ENCODE data around the gene COX7A1. TPM values are rescaled to one million over a fixed set of nuclear protein-coding genes. Genes with fewer than 3 reads are reported as not detected.

COX7A1 gene
- total RNA-seq, 1 donor from 2014 or later, result 0.64 TPM

GRCh38 chr19:36169084-36169760 lies 17.0 kb upstream of the COX7A1 start:
- no peak overlapping the region for H3K27ac Mint-ChIP-seq (ENCODE audit: unreplicated experiment)

GRCh38 chr19:36163813-36164212 lies 11.6 kb upstream of the COX7A1 start:
- no peak overlapping the region for H3K9ac ChIP-seq (ENCODE audit: low read length)
- H3K27me3 Mint-ChIP-seq (ENCODE audit: low read depth, unreplicated experiment), result no peaks in the 10 kb centered on the region
- H3K9me3 ChIP-seq (ENCODE audit: insufficient read depth, low read depth, low read length), result no peaks in the 10 kb centered on the region
- no peak overlapping the region for H3K27ac Mint-ChIP-seq (ENCODE audit: unreplicated experiment)
- no peaks in the 10 kb centered on the region for H4K20me1 ChIP-seq (ENCODE audit: insufficient read depth, low read length)
- TF ChIP-seq EZH2 (IDR thresholded peaks at IDR 0.05; ENCODE audit: insufficient read depth, low read length), result no peak
- no peak for TF ChIP-seq CTCF (IDR thresholded peaks at IDR 0.05; ENCODE audit: insufficient read depth, low read depth, low read length)
- peaks cover 13% of the 10 kb centered on the region for H3K36me3 Mint-ChIP-seq (ENCODE audit: low read depth, unreplicated experiment)
- H3K79me2 ChIP-seq (ENCODE audit: insufficient read depth, low read length), result no peaks in the 10 kb centered on the region
- H3K9me3 Mint-ChIP-seq (ENCODE audit: unreplicated experiment), result no peaks in the 10 kb centered on the region
- no peak overlapping the region for H3K4me3 Mint-ChIP-seq (ENCODE audit: unreplicated experiment)
- no peaks in the 10 kb centered on the region for H3K36me3 ChIP-seq (ENCODE audit: insufficient read depth, low read length)
- H3K4me1 ChIP-seq (ENCODE audit: insufficient read depth, low read length), result no peaks in the 10 kb centered on the region
- no peak overlapping the region for H3K27ac ChIP-seq (ENCODE audit: low read depth, low read length)
- H2AFZ ChIP-seq (ENCODE audit: low read depth, low read length), result no peak overlapping the region
- peaks cover 4% of the 10 kb centered on the region for H3K4me1 Mint-ChIP-seq (ENCODE audit: low read depth, unreplicated experiment)
- no peak overlapping the region for H3K4me2 ChIP-seq (ENCODE audit: low read length)
- no peaks in the 10 kb centered on the region for H3K27me3 ChIP-seq (ENCODE audit: insufficient read depth, low read length)
- FAIRE-seq (no peak), DNase-seq (ENCODE audit: low read depth) (no peak)
- H3K4me3 ChIP-seq (ENCODE audit: insufficient read depth, low read depth, low read length), result no peak overlapping the region

More at GRCh38 chr19:36169084-36169760, 17.0 kb upstream of the COX7A1 start:
- H3K9ac ChIP-seq (ENCODE audit: low read length), result no peak overlapping the region
- Mint-ChIP-seq H3K27me3 (ENCODE audit: low read depth, unreplicated experiment) (no peaks in the 10 kb centered on the region), H3K4me3 (ENCODE audit: unreplicated experiment) (no peak overlapping the region), H3K36me3 (ENCODE audit: low read depth, unreplicated experiment) (no peaks in the 10 kb centered on the region), H3K9me3 (ENCODE audit: unreplicated experiment) (peaks cover 3% of the 10 kb centered on the region), H3K4me1 (ENCODE audit: low read depth, unreplicated experiment) (peaks cover 3% of the 10 kb centered on the region)
- no peaks in the 10 kb centered on the region for H3K79me2 ChIP-seq (ENCODE audit: insufficient read depth, low read length)
- FAIRE-seq, result no peak
- no peak overlapping the region for H3K4me2 ChIP-seq (ENCODE audit: low read length)
- no peak overlapping the region for H3K27ac ChIP-seq (ENCODE audit: low read depth, low read length)
- H3K27me3 ChIP-seq (ENCODE audit: insufficient read depth, low read length), result no peaks in the 10 kb centered on the region
- no peaks in the 10 kb centered on the region for H4K20me1 ChIP-seq (ENCODE audit: insufficient read depth, low read length)
- H2AFZ ChIP-seq (ENCODE audit: low read depth, low read length), result no peak overlapping the region
- no peaks in the 10 kb centered on the region for H3K9me3 ChIP-seq (ENCODE audit: insufficient read depth, low read depth, low read length)
- no peak overlapping the region for H3K4me3 ChIP-seq (ENCODE audit: insufficient read depth, low read depth, low read length)
- peaks cover 5% of the 10 kb centered on the region for H3K4me1 ChIP-seq (ENCODE audit: insufficient read depth, low read length)
- no peaks in the 10 kb centered on the region for H3K36me3 ChIP-seq (ENCODE audit: insufficient read depth, low read length)
- TF ChIP-seq EZH2 (IDR thresholded peaks at IDR 0.05; ENCODE audit: insufficient read depth, low read length) (no peak), CTCF (IDR thresholded peaks at IDR 0.05; ENCODE audit: insufficient read depth, low read depth, low read length) (no peak)
- DNase-seq (ENCODE audit: low read depth), result no peak
